A549 (cell line): Measurements from ENCODE around the gene CLDN14. TPM values are rescaled to one million over a fixed set of nuclear protein-coding genes. Genes with fewer than 3 reads are reported as not detected.

ENCODE experiments used
- ATAC-seq, 2 experiments: fragments of 200-7000 bp in 1 of 2; fragments of >200 bp in 1 of 2; cut with Nextera tagmentation in 1 of 2; cut with Tn5 transposase in 1 of 2; 3 replicates each; pipeline versions ENCODE4 v1.8.0 to v1.9.1; 2018 to 2020; ENCODE audit warnings: mild to moderate bottlenecking in 1 of 2, moderate library complexity in 1 of 2
- CTCF ChIA-PET: fragments of 300-600 bp; sonication (Branson Sonifier 250); formaldehyde crosslinking; extraction: SDS; loops from one replicate; lab custom pipeline; 2021; ENCODE audit warnings: antibody characterized with exemption, inconsistent platforms; lab: Yijun Ruan, JAX
- POLR2A ChIA-PET: fragments of 350-600 bp; formaldehyde crosslinking; extraction: SDS; loops from one replicate; lab custom pipeline; 2021; ENCODE audit warnings: antibody characterized with exemption, inconsistent platforms; lab: Yijun Ruan, JAX
- DNase-seq, 2 experiments: peaks; one replicate each; pipeline versions ENCODE4 v3.0.0 to v3.0.0-alpha.2; 2011 to 2016; ENCODE audit warnings: low read depth in 1 of 2, low spot score in 1 of 2
- FAIRE-seq: peaks from 2 replicates; lab custom pipeline; 2011; peaks lifted over from hg19 to GRCh38; lab: Jason Lieb, UNC
- H3K27ac ChIP-seq, 2 experiments: fragments of >200 bp; sonication (Bioruptor Twin); formaldehyde crosslinking; 3 replicates each; pipeline ENCODE4 v1.5.1; 2016 to 2017
- H3K4me1 ChIP-seq: fragments of >200 bp; sonication (Bioruptor Twin); formaldehyde crosslinking; 3 replicates; pipeline ENCODE4 v1.6.1; 2016
- H3K4me2 ChIP-seq: fragments of >200 bp; sonication (Bioruptor Twin); formaldehyde crosslinking; 3 replicates; pipeline ENCODE4 v1.6.1; 2016
- H3K4me3 ChIP-seq: fragments of >200 bp; sonication (Bioruptor Twin); formaldehyde crosslinking; 3 replicates; pipeline ENCODE4 v1.5.1; 2016
- H3K9me3 ChIP-seq: fragments of >200 bp; sonication (Bioruptor Twin); formaldehyde crosslinking; 3 replicates; pipeline ENCODE4 v1.6.1; 2016
- BCL3 ChIP-seq: fragments of >200 bp; sonication (Bioruptor Twin); formaldehyde crosslinking; IDR thresholded peaks from 3 replicates; pipeline ENCODE4 v1.6.1; 2016
- CBX8 ChIP-seq: fragments of 200-600 bp; sonication (generic); IDR thresholded peaks from 2 replicates; pipeline ENCODE4 v1.6.1; 2016
- CHD4 ChIP-seq: fragments of 200-600 bp; sonication (generic); IDR thresholded peaks from 2 replicates; pipeline ENCODE4 v1.6.1; 2016; ENCODE audit warnings: antibody characterized with exemption, mild to moderate bottlenecking, borderline replicate concordance
- EHMT2 ChIP-seq: fragments of 200-600 bp; sonication (generic); IDR thresholded peaks from 2 replicates; pipeline ENCODE4 v1.6.1; 2016; ENCODE audit warnings: antibody characterized with exemption, low read depth, mild to moderate bottlenecking, moderate library complexity
- EP300 ChIP-seq, 2 experiments: fragments of >200 bp; sonication (Bioruptor Twin); formaldehyde crosslinking; IDR thresholded peaks; 2 replicates in 1 of 2; 3 replicates in 1 of 2; pipeline ENCODE4 v1.6.1; 2016 to 2017
- FOXS1 ChIP-seq: fragments of 250-450 bp; sonication (Bioruptor Pico); IDR thresholded peaks from 2 replicates; pipeline ENCODE4 v1.5.0; 2020; ENCODE audit warnings: mild to moderate bottlenecking, moderate library complexity
- GATA3 ChIP-seq: IDR thresholded peaks from 2 replicates; pipeline ENCODE4 v1.6.1; 2012; ENCODE audit warnings: borderline replicate concordance
- HOXA7 ChIP-seq: fragments of 250-450 bp; sonication (Bioruptor Pico); IDR thresholded peaks from 2 replicates; pipeline ENCODE4 v1.5.0; 2020; ENCODE audit warnings: mild to moderate bottlenecking, moderate library complexity
- KDM1A ChIP-seq: fragments of 200-600 bp; sonication (generic); IDR thresholded peaks from 2 replicates; pipeline ENCODE4 v1.6.1; 2016; ENCODE audit warnings: low read depth, mild to moderate bottlenecking
- KDM5A ChIP-seq: fragments of 200-600 bp; sonication (generic); IDR thresholded peaks from 2 replicates; pipeline ENCODE4 v1.6.1; 2016; ENCODE audit warnings: antibody characterized with exemption, mild to moderate bottlenecking
- NR3C1 ChIP-seq: fragments of >200 bp; sonication (Bioruptor Twin); formaldehyde crosslinking; IDR thresholded peaks from 3 replicates; pipeline ENCODE4 v1.6.1; 2017
- POLR2A ChIP-seq: IDR thresholded peaks from 2 replicates; pipeline ENCODE4 v1.6.1; 2012; ENCODE audit warnings: mild to moderate bottlenecking, low read length
- POLR2AphosphoS2 ChIP-seq: conservative IDR thresholded peaks from 2 replicates; pipeline ENCODE4 v1.6.1; 2012; ENCODE audit warnings: low read length, improper control_type of control experiment, inconsistent platforms
- RCOR1 ChIP-seq: fragments of 150-350 bp; IDR thresholded peaks from 2 replicates; pipeline ENCODE4 v1.6.1; 2014; ENCODE audit warnings: antibody characterized with exemption, low read length, low read depth
- SMC3 ChIP-seq: fragments of >200 bp; sonication (Bioruptor Twin); formaldehyde crosslinking; IDR thresholded peaks from 3 replicates; pipeline ENCODE4 v1.6.1; 2018; ENCODE audit warnings: inconsistent platforms
- SREBF2 ChIP-seq: fragments of 450-650 bp; IDR thresholded peaks from 2 replicates; pipeline ENCODE4 v1.6.1; 2014; ENCODE audit warnings: mild to moderate bottlenecking, moderate library complexity
- TP53 ChIP-seq: fragments of 250-450 bp; sonication (Bioruptor Pico); IDR thresholded peaks from 2 replicates; pipeline ENCODE4 v1.5.0; 2021; ENCODE audit warnings: mild to moderate bottlenecking, moderate library complexity
- ZSCAN20 ChIP-seq: fragments of 250-450 bp; sonication (Bioruptor Pico); IDR thresholded peaks from 2 replicates; pipeline ENCODE4 v1.8.0; 2022; ENCODE audit warnings: mild to moderate bottlenecking, moderate library complexity
- WGBS: methylation state at CpG from one replicate; pipeline ENCODE4 v1.1.6; 2017; ENCODE audit errors: missing lambda C conversion rate; 5-methylcytosine and 5-hydroxymethylcytosine counted together
- polyA plus RNA-seq, 4 experiments: library from polyadenylated mRNA; depleted of rRNA in 3 of 4; stranded (reverse); fragments of >200 nt; fragmentation: RNase III in 1 of 4; extraction: RNeasy Plus Mini Kit Qiagen cat#74134 plus additional on column Dnase treatment in 1 of 4; gene quantifications; 2 replicates in 3 of 4; 3 replicates in 1 of 4; pipeline ENCODE4 v1.2.3, GENCODE V29; 2011 to 2017
- TF ChIP-seq, protein P1 (sequence below): IDR thresholded peaks from 2 replicates; pipeline ENCODE4 v1.6.1; 2012; ENCODE audit warnings: low read depth, borderline replicate concordance
- TF ChIP-seq, protein P2 (sequence below): fragments of >200 bp; sonication (Bioruptor Twin); formaldehyde crosslinking; IDR thresholded peaks from 3 replicates; pipeline ENCODE4 v1.5.1; 2016
- TF ChIP-seq, protein P3 (sequence below): fragments of 450-650 bp; IDR thresholded peaks from 2 replicates; pipeline ENCODE4 v1.6.1; 2014; ENCODE audit warnings: antibody characterized with exemption
- TF ChIP-seq, protein P4 (sequence below): fragments of >200 bp; sonication (Bioruptor Twin); formaldehyde crosslinking; IDR thresholded peaks from 2 replicates; pipeline ENCODE4 v1.6.1; 2016
- TF ChIP-seq, protein P5 (sequence below): fragments of 200-600 bp; sonication (generic); IDR thresholded peaks from 2 replicates; pipeline ENCODE4 v1.6.1; 2016; ENCODE audit warnings: antibody characterized with exemption, mild to moderate bottlenecking, moderate library complexity

The CLDN14 gene
- polyA plus RNA-seq, 2 of the 4 experiments (the other 2 are of a cell fraction) = not detected

- no peak for ATAC-seq
- CTCF ChIA-PET = no interaction called here
Observed at GRCh38 chr21:36522219-36522808, 42.4 kb upstream of the CLDN14 start.

GRCh38 chr21:36518883-36519492 lies 39.1 kb upstream of the CLDN14 start:
- POLR2A ChIA-PET = no interaction called here
- 78% methylated on average over 10 of the region's 10 CpGs for WGBS
- no peak for FAIRE-seq

More at GRCh38 chr21:36522219-36522808, 42.4 kb upstream of the CLDN14 start:
- no peak overlapping the region for H3K4me3 ChIP-seq
- no peak for FAIRE-seq
- 72% methylated on average over 14 of the region's 14 CpGs for WGBS
- H3K27ac ChIP-seq = no peak overlapping the region
- no peak overlapping the region for H3K4me2 ChIP-seq
- H3K4me1 ChIP-seq = no peaks in the 10 kb centered on the region
- POLR2A ChIA-PET = no interaction called here
- H3K9me3 ChIP-seq = no peaks in the 10 kb centered on the region
- DNase-seq = no peak
- TF ChIP-seq, protein P1, sequence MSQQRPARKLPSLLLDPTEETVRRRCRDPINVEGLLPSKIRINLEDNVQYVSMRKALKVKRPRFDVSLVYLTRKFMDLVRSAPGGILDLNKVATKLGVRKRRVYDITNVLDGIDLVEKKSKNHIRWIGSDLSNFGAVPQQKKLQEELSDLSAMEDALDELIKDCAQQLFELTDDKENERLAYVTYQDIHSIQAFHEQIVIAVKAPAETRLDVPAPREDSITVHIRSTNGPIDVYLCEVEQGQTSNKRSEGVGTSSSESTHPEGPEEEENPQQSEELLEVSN = no peak
- no peak for TF ChIP-seq RCOR1
- TF ChIP-seq, protein P2, sequence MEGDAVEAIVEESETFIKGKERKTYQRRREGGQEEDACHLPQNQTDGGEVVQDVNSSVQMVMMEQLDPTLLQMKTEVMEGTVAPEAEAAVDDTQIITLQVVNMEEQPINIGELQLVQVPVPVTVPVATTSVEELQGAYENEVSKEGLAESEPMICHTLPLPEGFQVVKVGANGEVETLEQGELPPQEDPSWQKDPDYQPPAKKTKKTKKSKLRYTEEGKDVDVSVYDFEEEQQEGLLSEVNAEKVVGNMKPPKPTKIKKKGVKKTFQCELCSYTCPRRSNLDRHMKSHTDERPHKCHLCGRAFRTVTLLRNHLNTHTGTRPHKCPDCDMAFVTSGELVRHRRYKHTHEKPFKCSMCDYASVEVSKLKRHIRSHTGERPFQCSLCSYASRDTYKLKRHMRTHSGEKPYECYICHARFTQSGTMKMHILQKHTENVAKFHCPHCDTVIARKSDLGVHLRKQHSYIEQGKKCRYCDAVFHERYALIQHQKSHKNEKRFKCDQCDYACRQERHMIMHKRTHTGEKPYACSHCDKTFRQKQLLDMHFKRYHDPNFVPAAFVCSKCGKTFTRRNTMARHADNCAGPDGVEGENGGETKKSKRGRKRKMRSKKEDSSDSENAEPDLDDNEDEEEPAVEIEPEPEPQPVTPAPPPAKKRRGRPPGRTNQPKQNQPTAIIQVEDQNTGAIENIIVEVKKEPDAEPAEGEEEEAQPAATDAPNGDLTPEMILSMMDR = no peak
- TF ChIP-seq SMC3 = no peak
- TF ChIP-seq, protein P3, sequence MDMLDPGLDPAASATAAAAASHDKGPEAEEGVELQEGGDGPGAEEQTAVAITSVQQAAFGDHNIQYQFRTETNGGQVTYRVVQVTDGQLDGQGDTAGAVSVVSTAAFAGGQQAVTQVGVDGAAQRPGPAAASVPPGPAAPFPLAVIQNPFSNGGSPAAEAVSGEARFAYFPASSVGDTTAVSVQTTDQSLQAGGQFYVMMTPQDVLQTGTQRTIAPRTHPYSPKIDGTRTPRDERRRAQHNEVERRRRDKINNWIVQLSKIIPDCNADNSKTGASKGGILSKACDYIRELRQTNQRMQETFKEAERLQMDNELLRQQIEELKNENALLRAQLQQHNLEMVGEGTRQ = no peak
- TF ChIP-seq, protein P4, sequence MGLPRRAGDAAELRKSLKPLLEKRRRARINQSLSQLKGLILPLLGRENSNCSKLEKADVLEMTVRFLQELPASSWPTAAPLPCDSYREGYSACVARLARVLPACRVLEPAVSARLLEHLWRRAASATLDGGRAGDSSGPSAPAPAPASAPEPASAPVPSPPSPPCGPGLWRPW = no peak
- TF ChIP-seq CHD4 = no peak
- no peak for TF ChIP-seq FOXS1 (CRISPR knock-in tag)
- no peak for TF ChIP-seq POLR2AphosphoS2
- TF ChIP-seq GATA3 = no peak
- no peak for TF ChIP-seq TP53 (CRISPR knock-in tag)
- no peak for TF ChIP-seq ZSCAN20 (CRISPR knock-in tag)

More at GRCh38 chr21:36518883-36519492, 39.1 kb upstream of the CLDN14 start:
- CTCF ChIA-PET = no interaction called here
- Histone ChIP-seq H3K4me1 (no peaks in the 10 kb centered on the region), H3K27ac (no peak overlapping the region), H3K9me3 (no peaks in the 10 kb centered on the region), H3K4me3 (no peak overlapping the region), H3K4me2 (no peak overlapping the region)
- TF ChIP-seq NR3C1 (no peak), KDM1A (no peak), BCL3 (no peak), HOXA7 (CRISPR knock-in tag) (no peak), SREBF2 (no peak), CBX8 (no peak), KDM5A (no peak), FOXS1 (CRISPR knock-in tag) (no peak), EP300 (IDR thresholded peaks at IDR 0.05) (no peak), POLR2AphosphoS2 (no peak), POLR2A (no peak), EHMT2 (no peak), ZSCAN20 (CRISPR knock-in tag) (no peak), SMC3 (no peak)
- TF ChIP-seq, protein P4 = no peak
- TF ChIP-seq, protein P5, sequence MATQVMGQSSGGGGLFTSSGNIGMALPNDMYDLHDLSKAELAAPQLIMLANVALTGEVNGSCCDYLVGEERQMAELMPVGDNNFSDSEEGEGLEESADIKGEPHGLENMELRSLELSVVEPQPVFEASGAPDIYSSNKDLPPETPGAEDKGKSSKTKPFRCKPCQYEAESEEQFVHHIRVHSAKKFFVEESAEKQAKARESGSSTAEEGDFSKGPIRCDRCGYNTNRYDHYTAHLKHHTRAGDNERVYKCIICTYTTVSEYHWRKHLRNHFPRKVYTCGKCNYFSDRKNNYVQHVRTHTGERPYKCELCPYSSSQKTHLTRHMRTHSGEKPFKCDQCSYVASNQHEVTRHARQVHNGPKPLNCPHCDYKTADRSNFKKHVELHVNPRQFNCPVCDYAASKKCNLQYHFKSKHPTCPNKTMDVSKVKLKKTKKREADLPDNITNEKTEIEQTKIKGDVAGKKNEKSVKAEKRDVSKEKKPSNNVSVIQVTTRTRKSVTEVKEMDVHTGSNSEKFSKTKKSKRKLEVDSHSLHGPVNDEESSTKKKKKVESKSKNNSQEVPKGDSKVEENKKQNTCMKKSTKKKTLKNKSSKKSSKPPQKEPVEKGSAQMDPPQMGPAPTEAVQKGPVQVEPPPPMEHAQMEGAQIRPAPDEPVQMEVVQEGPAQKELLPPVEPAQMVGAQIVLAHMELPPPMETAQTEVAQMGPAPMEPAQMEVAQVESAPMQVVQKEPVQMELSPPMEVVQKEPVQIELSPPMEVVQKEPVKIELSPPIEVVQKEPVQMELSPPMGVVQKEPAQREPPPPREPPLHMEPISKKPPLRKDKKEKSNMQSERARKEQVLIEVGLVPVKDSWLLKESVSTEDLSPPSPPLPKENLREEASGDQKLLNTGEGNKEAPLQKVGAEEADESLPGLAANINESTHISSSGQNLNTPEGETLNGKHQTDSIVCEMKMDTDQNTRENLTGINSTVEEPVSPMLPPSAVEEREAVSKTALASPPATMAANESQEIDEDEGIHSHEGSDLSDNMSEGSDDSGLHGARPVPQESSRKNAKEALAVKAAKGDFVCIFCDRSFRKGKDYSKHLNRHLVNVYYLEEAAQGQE = no peak
- DNase-seq (no peak), ATAC-seq (no peak)
